H1 (cell line): Measurements from ENCODE around the gene LRCH1. TPM values are rescaled to one million over a fixed set of nuclear protein-coding genes. Genes with fewer than 3 reads are reported as not detected.

Experiments
- CTCF ChIA-PET: fragments of 300-600 bp; sonication (Branson Sonifier 250); formaldehyde crosslinking; loops from one replicate; lab custom pipeline; 2021; ENCODE audit not compliant: partially characterized antibody; lab: Charles Lee
- POLR2A ChIA-PET: fragments of 300-600 bp; sonication (Branson Sonifier 250); formaldehyde crosslinking; loops from one replicate; lab custom pipeline; 2021; ENCODE audit warnings: inconsistent platforms; ENCODE audit not compliant: partially characterized antibody; lab: Charles Lee
- DNase-seq, 2 experiments: peaks; one replicate each; pipeline versions ENCODE4 v3.0.0 to v3.0.0-alpha.2; 2010 to 2022; ENCODE audit warnings: low spot score in 2 of 2, low read depth in 1 of 2, mixed read lengths in 1 of 2
- FAIRE-seq: peaks from 2 replicates; lab custom pipeline; 2011; peaks lifted over from hg19 to GRCh38; lab: Jason Lieb, UNC
- H2AFZ ChIP-seq: 2 replicates; pipeline ENCODE4 v1.8.1; 2012; ENCODE audit warnings: low read length, inconsistent platforms
- H2AK5ac ChIP-seq: 2 replicates; pipeline ENCODE4 v1.6.1; 2013; ENCODE audit warnings: low read depth, low read length
- H2BK120ac ChIP-seq: replicated peaks from 2 replicates; pipeline ENCODE3; 2013; ENCODE audit warnings: low read depth, low read length, inconsistent platforms
- H2BK12ac ChIP-seq: 2 replicates; pipeline ENCODE4 v1.6.1; 2013; ENCODE audit warnings: low read depth, low read length
- H2BK15ac ChIP-seq: 2 replicates; pipeline ENCODE4 v1.6.1; 2013; ENCODE audit warnings: low read length
- H2BK20ac ChIP-seq: 2 replicates; pipeline ENCODE4 v1.6.1; 2013; ENCODE audit warnings: low read length
- H2BK5ac ChIP-seq: 2 replicates; pipeline ENCODE4 v1.6.1; 2013; ENCODE audit warnings: low read depth, low read length
- H3K14ac ChIP-seq: 2 replicates; pipeline ENCODE4 v1.6.1; 2013; ENCODE audit warnings: inconsistent platforms; ENCODE audit not compliant: insufficient read length
- H3K18ac ChIP-seq: 2 replicates; pipeline ENCODE4 v1.6.1; 2013; ENCODE audit warnings: low read length; ENCODE audit errors: extremely low read depth
- H3K23ac ChIP-seq: 2 replicates; pipeline ENCODE4 v1.6.1; 2013; ENCODE audit warnings: inconsistent platforms; ENCODE audit not compliant: insufficient read length
- H3K23me2 ChIP-seq: 2 replicates; pipeline ENCODE4 v1.6.1; 2013; ENCODE audit warnings: low read depth, low read length
- H3K27ac ChIP-seq: 2 replicates; pipeline ENCODE4 v1.6.1; 2011; ENCODE audit warnings: low read depth, low read length, inconsistent platforms
- H3K27me3 ChIP-seq, 4 experiments: replicated peaks in 1 of 4; 1 replicate in 1 of 4; 2 replicates in 3 of 4; pipeline versions ENCODE4 v1.6.1 to v1.8.1; 2011 to 2013; ENCODE audit warnings: low read length in 3 of 4, mild to moderate bottlenecking in 3 of 4, inconsistent platforms in 2 of 4, mixed read lengths in 2 of 4, moderate library complexity in 1 of 4; ENCODE audit not compliant: control insufficient read depth in 3 of 4, insufficient read depth in 3 of 4; ENCODE audit errors: extremely low read depth in 1 of 4
- H3K36me3 ChIP-seq, 4 experiments: 2 replicates each; pipeline versions ENCODE4 v1.6.1 to v1.8.1; 2011 to 2013; ENCODE audit warnings: mild to moderate bottlenecking in 4 of 4, low read length in 3 of 4, moderate library complexity in 2 of 4, control low read depth in 1 of 4, inconsistent platforms in 1 of 4; ENCODE audit not compliant: insufficient read depth in 4 of 4, control insufficient read depth in 2 of 4
- H3K4ac ChIP-seq: replicated peaks from 2 replicates; pipeline ENCODE3; 2013; ENCODE audit warnings: low read length, low read depth, mixed read lengths, inconsistent platforms; ENCODE audit not compliant: insufficient read length
- H3K4me1 ChIP-seq, 4 experiments: replicated peaks in 1 of 4; 1 replicate in 1 of 4; 2 replicates in 3 of 4; pipeline versions ENCODE4 v1.6.1 to v1.8.1; 2011 to 2013; ENCODE audit warnings: low read length in 3 of 4, inconsistent platforms in 2 of 4, mixed read lengths in 1 of 4; ENCODE audit not compliant: insufficient read depth in 4 of 4, control insufficient read depth in 3 of 4
- H3K4me2 ChIP-seq, 2 experiments: 2 replicates each; pipeline versions ENCODE4 v1.6.1 to v1.8.1; 2011 to 2013; ENCODE audit warnings: low read depth in 2 of 2, low read length in 2 of 2, control low read depth in 1 of 2, inconsistent platforms in 1 of 2, mild to moderate bottlenecking in 1 of 2; ENCODE audit not compliant: insufficient read depth in 1 of 2
- H3K4me3 ChIP-seq, 4 experiments: fragments of 200-600, 300-600 bp in 1 of 4; sonication (generic), shearing (Covaris generic), sonication (Bioruptor Twin) in 1 of 4; 2 replicates each; pipeline versions ENCODE4 v1.5.1 to v1.8.1; 2011 to 2016; ENCODE audit warnings: low read length in 4 of 4, low read depth in 3 of 4, control low read depth in 2 of 4, inconsistent platforms in 2 of 4, mild to moderate bottlenecking in 2 of 4, mixed read lengths in 1 of 4, moderate library complexity in 1 of 4; ENCODE audit not compliant: insufficient read depth in 2 of 4; ENCODE audit errors: extremely low read depth in 1 of 4
- H3K56ac ChIP-seq: replicated peaks from 2 replicates; pipeline ENCODE3; 2013; ENCODE audit warnings: low read depth, mild to moderate bottlenecking, mixed read lengths, low read length, inconsistent platforms; ENCODE audit not compliant: insufficient read length
- H3K79me1 ChIP-seq: 2 replicates; pipeline ENCODE4 v1.6.1; 2013; ENCODE audit warnings: low read depth, low read length, control low read depth
- H3K79me2 ChIP-seq, 2 experiments: 2 replicates each; pipeline versions ENCODE4 v1.6.1 to v1.8.1; 2012 to 2013; ENCODE audit warnings: low read length in 2 of 2, mild to moderate bottlenecking in 2 of 2, inconsistent platforms in 1 of 2; ENCODE audit not compliant: insufficient read depth in 2 of 2, control insufficient read depth in 1 of 2
- H3K9ac ChIP-seq, 4 experiments: replicated peaks in 1 of 4; 1 replicate in 1 of 4; 2 replicates in 3 of 4; pipeline versions ENCODE4 v1.6.1 to v1.8.1; 2011 to 2013; ENCODE audit warnings: low read depth in 3 of 4, low read length in 3 of 4, control low read depth in 2 of 4, mild to moderate bottlenecking in 2 of 4, moderate library complexity in 2 of 4, inconsistent platforms in 1 of 4; ENCODE audit errors: extremely low read depth in 1 of 4
- H3K9me3 ChIP-seq, 2 experiments: 2 replicates each; pipeline versions ENCODE4 v1.6.1 to v1.8.1; 2012 to 2013; ENCODE audit warnings: mild to moderate bottlenecking in 2 of 2, moderate library complexity in 2 of 2, control low read depth in 1 of 2, inconsistent platforms in 1 of 2, low read depth in 1 of 2, low read length in 1 of 2, mixed read lengths in 1 of 2; ENCODE audit not compliant: insufficient read depth in 2 of 2
- H4K20me1 ChIP-seq, 2 experiments: replicated peaks in 1 of 2; 2 replicates each; pipeline versions ENCODE3 to v1.8.1; 2011 to 2013; ENCODE audit warnings: inconsistent platforms in 2 of 2, low read length in 2 of 2, mild to moderate bottlenecking in 1 of 2; ENCODE audit not compliant: insufficient read depth in 2 of 2, control insufficient read depth in 1 of 2
- H4K5ac ChIP-seq: 2 replicates; pipeline ENCODE4 v1.6.1; 2013; ENCODE audit warnings: low read length, low read depth, mixed read lengths, inconsistent platforms; ENCODE audit not compliant: insufficient read length
- H4K8ac ChIP-seq: 2 replicates; pipeline ENCODE4 v1.8.0; 2013; ENCODE audit warnings: mild to moderate bottlenecking, moderate library complexity, low read length, inconsistent platforms; ENCODE audit not compliant: insufficient read depth; ENCODE audit errors: extremely low read depth
- H4K91ac ChIP-seq: replicated peaks from 2 replicates; pipeline ENCODE3; 2013; ENCODE audit warnings: low read length, mixed read lengths, inconsistent platforms; ENCODE audit not compliant: insufficient read length
- BCL11A ChIP-seq, 2 experiments: IDR thresholded peaks; one replicate each; pipeline ENCODE4 v1.6.1; 2011; ENCODE audit warnings: low read depth in 2 of 2, low read length in 2 of 2, mild to moderate bottlenecking in 2 of 2
- CBX5 ChIP-seq: fragments of 300-800, 300-1000 bp; sonication (generic); IDR thresholded peaks from 2 replicates; pipeline ENCODE4 v1.7.1; 2016; ENCODE audit warnings: antibody characterized with exemption, low read length, low read depth
- GTF2F1 ChIP-seq: IDR thresholded peaks from 2 replicates; pipeline ENCODE4 v1.6.1; 2012; ENCODE audit warnings: low read depth, low read length, improper control_type of control experiment, borderline replicate concordance
- HDAC6 ChIP-seq: IDR thresholded peaks from one replicate; pipeline ENCODE4 v1.7.1; 2012; ENCODE audit warnings: low read depth, mild to moderate bottlenecking, inconsistent platforms, low read length, moderate library complexity
- KDM4A ChIP-seq: IDR thresholded peaks from one replicate; pipeline ENCODE4 v1.7.1; 2012; ENCODE audit warnings: low read depth, mild to moderate bottlenecking, moderate library complexity, low read length, inconsistent platforms; ENCODE audit not compliant: severe bottlenecking
- RNF2 ChIP-seq: fragments of 200-900, 300-1000 bp; sonication (generic); IDR thresholded peaks from 2 replicates; pipeline ENCODE4 v1.7.1; 2016; ENCODE audit warnings: borderline replicate concordance, low read depth, mild to moderate bottlenecking, antibody characterized with exemption, low read length; ENCODE audit not compliant: poor library complexity, severe bottlenecking; ENCODE audit errors: missing control alignments
- SAP30 ChIP-seq: fragments of 300-600 bp; sonication (generic); IDR thresholded peaks from 2 replicates; pipeline ENCODE4 v1.7.1; 2012; ENCODE audit warnings: low read length, moderate library complexity, mild to moderate bottlenecking, inconsistent platforms; ENCODE audit not compliant: insufficient read depth, insufficient replicate concordance
- SP2 ChIP-seq: IDR thresholded peaks from 2 replicates; pipeline ENCODE4 v1.6.1; 2012; ENCODE audit warnings: mild to moderate bottlenecking, low read length, inconsistent platforms
- SP4 ChIP-seq: IDR thresholded peaks from 2 replicates; pipeline ENCODE4 v1.6.1; 2012; ENCODE audit warnings: low read length, inconsistent platforms
- TEAD4 ChIP-seq: IDR thresholded peaks from 2 replicates; pipeline ENCODE4 v1.6.1; 2012; ENCODE audit warnings: low read depth, low read length, inconsistent platforms, mixed read lengths
- WGBS, 2 experiments: shearing (Covaris generic) in 1 of 2; methylation state at CpG; one replicate each; pipeline versions ENCODE4 v1.1.6 to v1.1.7; 2013 to 2015; ENCODE audit warnings: low lambda C conversion rate in 2 of 2, mixed read lengths in 2 of 2, inconsistent platforms in 1 of 2, low coverage in 1 of 2, missing lambda C conversion rate in 1 of 2; ENCODE audit not compliant: insufficient replicate concordance in 2 of 2, insufficient coverage in 1 of 2, insufficient read length in 1 of 2; ENCODE audit errors: extremely low coverage in 1 of 2, missing lambda C conversion rate in 1 of 2; 5-methylcytosine and 5-hydroxymethylcytosine counted together
- polyA plus RNA-seq, 7 experiments: library from polyadenylated mRNA; depleted of rRNA in 3 of 7; stranded (reverse) in 5 of 7; unstranded in 2 of 7; fragments of >200 nt in 5 of 7; fragments of 200-250 nt in 2 of 7; gene quantifications; 1 replicate in 5 of 7; 2 replicates in 1 of 7; 4 replicates in 1 of 7; pipeline versions ENCODE4 v1.2.1 to v1.2.3, GENCODE V29; 2011 to 2013; ENCODE audit warnings: missing spikeins in 2 of 7, mixed read lengths in 2 of 7
- total RNA-seq: library from RNA; stranded (reverse); fragmentation: NEBNext Ultra II Directional; extraction: Animal tissue kit (Norgen Biotek cat#: 25700); gene quantifications from 2 replicates; pipeline ENCODE4 v1.2.1, GENCODE V29; 2021
- TF ChIP-seq, protein P1 (sequence below): IDR thresholded peaks from 2 replicates; pipeline ENCODE4 v1.6.1; 2012; ENCODE audit warnings: inconsistent platforms
- TF ChIP-seq, protein P2 (sequence below): IDR thresholded peaks from 2 replicates; pipeline ENCODE4 v1.6.1; 2012; ENCODE audit warnings: low read length, inconsistent platforms

Gene LRCH1
- total and polyA plus RNA-seq, 2 of the 8 experiments (the other 6 are each of a cell fraction or from before 2014, with no cell fraction given), result 3.0 to 10.1 TPM

DNA sequence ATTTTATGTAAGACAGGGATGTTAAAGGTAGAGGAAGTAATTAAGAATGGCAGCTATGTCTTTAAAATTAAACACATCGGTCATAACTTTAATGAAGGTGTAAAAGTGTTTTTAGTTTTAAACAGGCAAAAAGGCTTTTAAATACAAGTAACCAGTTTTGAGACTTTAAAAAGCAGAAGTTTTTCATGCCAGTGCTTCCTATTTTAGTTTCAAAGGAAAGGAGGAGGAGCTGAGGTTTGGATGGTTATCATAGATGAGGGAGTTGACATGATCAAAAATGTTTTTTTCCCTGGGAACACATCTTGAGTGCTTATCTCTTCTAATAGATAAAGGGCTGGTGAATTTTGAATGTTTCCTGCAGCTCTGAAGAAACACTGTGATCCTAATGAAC lies 42.9 kb downstream of the LRCH1 start:
- Histone ChIP-seq H3K27me3 (no peaks in the 10 kb centered on the region), H3K56ac (no peak overlapping the region), H3K27ac (no peak overlapping the region), H3K23ac (no peak overlapping the region), H3K36me3 (no peaks in the 10 kb centered on the region), H2BK12ac (no peak overlapping the region), H3K9me3 (no peaks in the 10 kb centered on the region), H2BK120ac (no peak overlapping the region), H3K23me2 (no peaks in the 10 kb centered on the region), H2BK5ac (no peak overlapping the region), H2BK20ac (no peak overlapping the region), H2AFZ (no peak overlapping the region), H4K91ac (no peak overlapping the region), H3K4me2 (no peak overlapping the region), H2BK15ac (no peak overlapping the region), H3K79me1 (no peaks in the 10 kb centered on the region; the same call in 1 of the 2 replicates), H4K5ac (no peak overlapping the region), H3K4me3 (no peak overlapping the region), H3K14ac (no peak overlapping the region), H3K79me2 (peaks cover 0 to 24% of the 10 kb centered on the region in 2 experiments; a peak in 2 of 4 replicates), H3K4ac (no peak overlapping the region), H3K9ac (no peak overlapping the region), H3K4me1 (peaks cover 0 to 4% (median 1%) of the 10 kb centered on the region in 4 experiments; a peak in 1 of 7 replicates), H2AK5ac (no peak overlapping the region), H4K8ac (no peak overlapping the region), H4K20me1 (peaks cover 0 to 3% of the 10 kb centered on the region in 2 experiments), H3K18ac (no peak overlapping the region)
- ChIA-PET CTCF (interaction anchor here (0.9 to 2.6 kb wide), 2 partner anchors 7 to 298 kb away, joined by 4 to 9 read pairs; no protein-coding TSS in a partner anchor), POLR2A (no interaction called here)
- FAIRE-seq, result no peak
- no peak for DNase-seq
- WGBS, 2 experiments, result 96% methylated on average over 1 of the region's 1 CpG; no CpG with 5 or more reads in 1 of the 2 experiments
- TF ChIP-seq HDAC6 (no peak), BCL11A (IDR thresholded peaks at IDR 0.05; ENCODE audit: low read depth in 2 of 2, low read length in 2 of 2) (no peak), TEAD4 (no peak), RNF2 (no peak), SAP30 (no peak), SP2 (no peak), KDM4A (no peak), SP4 (no peak), CBX5 (no peak), GTF2F1 (no peak)
- TF ChIP-seq, protein P1, sequence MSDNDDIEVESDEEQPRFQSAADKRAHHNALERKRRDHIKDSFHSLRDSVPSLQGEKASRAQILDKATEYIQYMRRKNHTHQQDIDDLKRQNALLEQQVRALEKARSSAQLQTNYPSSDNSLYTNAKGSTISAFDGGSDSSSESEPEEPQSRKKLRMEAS, result no peak
- TF ChIP-seq, protein P2, sequence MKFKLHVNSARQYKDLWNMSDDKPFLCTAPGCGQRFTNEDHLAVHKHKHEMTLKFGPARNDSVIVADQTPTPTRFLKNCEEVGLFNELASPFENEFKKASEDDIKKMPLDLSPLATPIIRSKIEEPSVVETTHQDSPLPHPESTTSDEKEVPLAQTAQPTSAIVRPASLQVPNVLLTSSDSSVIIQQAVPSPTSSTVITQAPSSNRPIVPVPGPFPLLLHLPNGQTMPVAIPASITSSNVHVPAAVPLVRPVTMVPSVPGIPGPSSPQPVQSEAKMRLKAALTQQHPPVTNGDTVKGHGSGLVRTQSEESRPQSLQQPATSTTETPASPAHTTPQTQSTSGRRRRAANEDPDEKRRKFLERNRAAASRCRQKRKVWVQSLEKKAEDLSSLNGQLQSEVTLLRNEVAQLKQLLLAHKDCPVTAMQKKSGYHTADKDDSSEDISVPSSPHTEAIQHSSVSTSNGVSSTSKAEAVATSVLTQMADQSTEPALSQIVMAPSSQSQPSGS, result no peak
